GM19452 (cell line): Measurements from ENCODE around the gene SLC27A3.
A peak's percentile ranks its signal among the peaks of the same experiment; 100 is the strongest.
"Not testable (repeated sequence)": the region's sequence is repeated elsewhere in the genome, so short reads cannot be mapped to it uniquely, and the experiment has no call there.

ENCODE experiments used
- ATAC-seq: cut with Tn5 transposase; IDR thresholded peaks from one replicate; pipeline ENCODE4 v1.9.1; 2021; ENCODE audit not compliant: unreplicated experiment

The SLC27A3 gene

DNA sequence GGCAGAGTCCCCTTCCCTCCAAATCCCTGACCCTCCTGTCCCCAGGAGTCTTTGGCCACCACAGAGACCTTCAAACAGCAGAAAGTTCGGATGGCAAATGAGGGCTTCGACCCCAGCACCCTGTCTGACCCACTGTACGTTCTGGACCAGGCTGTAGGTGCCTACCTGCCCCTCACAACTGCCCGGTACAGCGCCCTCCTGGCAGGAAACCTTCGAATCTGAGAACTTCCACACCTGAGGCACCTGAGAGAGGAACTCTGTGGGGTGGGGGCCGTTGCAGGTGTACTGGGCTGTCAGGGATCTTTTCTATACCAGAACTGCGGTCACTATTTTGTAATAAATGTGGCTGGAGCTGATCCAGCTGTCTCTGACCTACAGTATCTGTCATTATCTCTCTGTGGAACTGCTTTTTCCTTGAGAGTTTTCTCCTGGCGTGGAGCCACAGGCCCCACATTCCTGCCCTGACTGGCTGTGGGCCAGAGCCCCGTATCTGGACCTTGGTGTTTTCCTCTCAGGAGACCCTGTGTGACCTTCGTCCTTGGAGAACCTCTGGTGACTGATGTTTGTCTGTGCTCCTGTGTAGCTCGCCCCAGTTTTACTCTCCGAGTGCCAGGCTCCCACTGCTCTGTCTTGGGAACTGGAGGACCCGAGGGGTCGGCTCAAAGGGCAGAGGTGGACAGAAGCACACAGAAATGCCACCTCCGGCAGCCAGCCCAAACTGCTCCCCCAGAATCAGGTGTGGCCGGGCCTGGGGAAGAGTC, 4.8 kb downstream of the SLC27A3 start:
- ATAC-seq: no peak

DNA sequence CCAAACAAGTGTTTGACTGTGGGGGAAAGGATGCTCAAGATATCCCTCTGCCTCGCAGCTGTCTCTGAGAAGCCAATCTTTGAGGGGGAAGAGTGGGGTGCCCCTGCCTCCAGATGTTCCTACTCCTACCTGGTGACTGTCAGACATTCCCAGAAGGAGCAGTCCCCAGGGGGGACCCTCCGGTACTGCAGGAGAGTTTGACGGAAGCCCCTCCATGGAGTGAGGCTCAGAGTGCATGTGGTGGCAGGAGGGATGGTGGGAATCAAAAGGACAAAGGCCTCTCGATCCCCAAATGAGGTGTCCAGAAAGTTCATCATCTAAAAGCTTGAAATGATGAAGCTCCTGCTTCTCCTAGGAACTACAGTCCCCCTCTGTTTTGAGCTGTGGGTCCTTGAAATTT, 5.3 kb downstream of the SLC27A3 start:
- ATAC-seq: no peak

DNA sequence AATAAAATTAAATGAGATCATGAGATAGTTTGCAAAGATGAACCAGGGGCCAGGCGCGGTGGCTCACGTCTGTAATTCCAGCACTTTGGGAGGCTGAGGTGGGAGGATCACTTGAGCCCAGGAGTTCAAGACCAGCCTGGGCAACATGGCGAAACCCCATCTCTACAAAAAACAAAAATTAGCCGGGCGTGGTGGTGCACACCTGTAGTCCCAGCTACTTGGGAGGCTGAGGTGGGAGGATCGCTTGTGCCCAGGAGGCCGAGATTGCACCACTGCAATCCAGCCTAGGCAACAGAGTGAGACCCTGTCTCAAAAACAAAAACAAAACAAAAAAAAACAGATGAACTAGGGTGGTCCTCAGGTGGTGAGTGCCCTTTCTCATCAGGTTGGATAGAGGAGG, 7.4 kb downstream of the SLC27A3 start:
- not testable (repeated sequence) for ATAC-seq

DNA sequence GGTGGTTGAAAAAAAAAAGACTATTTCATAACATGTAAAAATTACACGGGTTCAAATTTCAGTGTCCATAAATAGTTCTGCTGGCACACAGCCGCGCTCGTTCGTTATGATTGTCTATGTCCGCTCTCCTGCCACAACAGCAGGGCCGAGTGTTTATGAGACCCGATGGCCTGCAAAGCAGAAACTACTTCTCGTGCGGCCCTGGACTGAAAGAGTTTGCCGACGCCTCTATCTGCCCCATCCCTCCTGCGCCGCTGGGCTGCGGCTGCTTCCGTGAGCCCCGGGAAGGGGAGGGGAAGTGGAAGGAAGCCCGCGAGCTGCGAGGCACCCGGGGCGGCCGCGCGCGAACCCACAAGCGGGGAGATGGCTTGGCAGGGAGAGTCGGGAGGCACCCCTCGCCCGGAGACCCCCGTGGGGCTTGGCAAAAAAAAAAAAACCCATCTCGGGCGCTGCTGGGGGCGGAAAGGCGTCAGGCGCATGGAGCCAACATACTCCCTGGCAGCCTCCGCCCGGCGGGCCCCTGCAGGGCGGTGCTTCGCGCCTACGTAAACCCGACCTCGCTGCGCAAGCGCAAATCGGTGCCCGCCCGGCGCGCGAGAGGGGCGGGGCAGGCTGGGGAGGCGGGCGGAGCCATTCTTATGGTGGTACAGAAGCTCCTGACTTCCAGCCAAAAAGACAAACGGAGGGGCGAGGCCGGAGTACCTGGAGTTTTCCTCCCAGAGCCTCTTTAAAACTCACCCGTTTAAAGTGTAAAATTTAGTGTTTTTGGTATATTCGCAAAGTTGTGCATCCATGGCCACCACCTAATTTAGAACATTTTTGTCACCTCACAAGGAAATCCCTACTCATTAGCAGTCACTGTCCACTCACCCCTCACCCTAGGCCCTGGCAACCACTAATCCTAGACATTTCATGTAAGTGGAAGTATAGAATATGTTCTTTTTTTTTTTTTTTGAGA, 8.3 kb downstream of the SLC27A3 start:
- peak; percentile 85 for ATAC-seq

DNA sequence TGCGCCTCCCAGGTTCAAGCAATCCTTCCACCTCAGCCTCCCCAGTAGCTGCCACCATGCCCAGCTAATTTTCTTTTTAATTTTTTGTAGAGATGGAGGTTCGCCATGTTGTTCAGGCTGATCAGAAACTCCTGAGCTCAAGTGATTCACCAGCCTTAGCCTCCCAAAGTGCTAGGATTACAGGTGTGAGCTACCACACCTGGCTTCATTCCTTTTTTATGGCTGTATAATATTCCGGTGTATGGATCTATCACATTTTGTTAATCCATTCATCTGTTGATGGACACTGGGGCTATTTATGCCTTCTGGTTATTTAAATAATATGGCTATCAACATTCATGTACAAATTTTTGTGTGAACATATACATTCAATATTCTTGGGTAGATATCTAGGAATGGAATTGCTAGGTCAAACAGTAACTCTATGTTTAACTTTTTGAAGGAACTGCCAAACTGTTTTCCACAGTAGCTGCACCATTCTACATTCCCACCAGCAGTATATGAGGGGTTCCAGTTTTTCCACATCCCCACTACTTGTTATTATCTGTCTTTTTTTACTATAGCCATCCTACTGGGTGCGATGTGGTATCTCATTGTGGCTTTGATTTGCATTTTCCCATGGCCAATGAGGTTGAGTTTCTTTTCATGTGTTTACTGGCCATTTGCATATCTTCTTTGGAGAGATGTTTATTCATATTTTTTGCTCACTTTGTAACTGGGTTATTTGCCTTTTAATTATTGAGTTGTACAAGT, 11.0 kb downstream of the SLC27A3 start:
- no peak for ATAC-seq

DNA sequence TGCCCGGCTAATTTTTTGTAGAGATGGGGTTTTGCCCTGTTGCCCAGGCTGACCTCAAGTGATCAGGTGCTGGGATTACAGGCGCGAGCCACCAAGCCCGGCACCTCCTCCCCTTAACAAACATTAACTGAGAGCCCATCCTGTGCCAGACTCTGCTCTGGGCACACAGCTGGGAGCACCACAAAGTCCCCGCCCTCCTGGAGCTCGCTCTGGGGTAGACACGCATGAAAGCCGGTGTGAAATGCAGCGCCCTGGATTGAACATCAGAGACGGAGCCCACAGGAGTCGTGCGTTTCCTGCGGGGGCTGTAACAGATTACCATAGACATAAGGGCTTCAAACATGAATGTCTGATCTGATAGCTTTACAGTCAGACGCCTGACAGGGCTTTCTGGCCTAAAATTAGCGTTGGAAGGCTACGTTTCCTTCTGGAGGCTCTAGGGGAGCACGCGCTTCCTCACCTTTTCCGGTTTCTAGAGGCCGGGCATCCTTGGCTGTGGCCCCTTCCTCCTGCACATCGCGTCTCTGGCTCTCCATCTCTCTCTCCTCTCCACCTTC, 14.3 kb downstream of the SLC27A3 start:
- ATAC-seq: no peak

DNA sequence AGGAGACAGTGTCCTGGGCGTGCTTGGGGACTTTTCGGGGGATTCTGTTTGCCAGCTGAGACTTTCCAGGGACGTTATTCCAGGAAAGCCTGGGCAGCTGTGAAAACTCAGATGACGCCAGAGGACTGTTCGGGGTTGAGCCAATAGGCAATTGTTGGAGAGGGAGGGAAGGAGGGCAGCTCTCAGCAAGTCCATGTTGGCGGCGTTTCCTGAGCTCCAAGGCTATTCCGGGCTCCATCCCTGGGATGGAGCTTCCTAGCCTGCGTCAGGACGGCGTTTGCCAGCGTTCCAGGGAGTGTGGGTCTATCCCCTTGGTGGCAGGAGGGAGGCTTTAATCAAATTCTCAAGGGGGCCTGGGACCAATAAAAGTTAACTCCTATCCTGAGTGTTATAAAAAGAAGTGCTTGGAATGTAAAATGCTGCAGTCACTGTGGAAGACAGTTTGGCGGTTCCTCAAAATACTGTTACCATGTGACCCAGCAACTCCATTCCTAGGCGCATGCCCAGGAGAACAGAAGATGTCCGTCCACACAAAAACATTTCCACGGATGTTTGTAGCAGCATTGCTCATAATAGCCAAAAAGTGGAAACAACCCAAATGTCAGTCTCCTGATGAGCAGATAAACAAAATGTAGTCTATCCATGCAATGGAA, 15.2 kb downstream of the SLC27A3 start:
- peak; percentile 10 for ATAC-seq

DNA sequence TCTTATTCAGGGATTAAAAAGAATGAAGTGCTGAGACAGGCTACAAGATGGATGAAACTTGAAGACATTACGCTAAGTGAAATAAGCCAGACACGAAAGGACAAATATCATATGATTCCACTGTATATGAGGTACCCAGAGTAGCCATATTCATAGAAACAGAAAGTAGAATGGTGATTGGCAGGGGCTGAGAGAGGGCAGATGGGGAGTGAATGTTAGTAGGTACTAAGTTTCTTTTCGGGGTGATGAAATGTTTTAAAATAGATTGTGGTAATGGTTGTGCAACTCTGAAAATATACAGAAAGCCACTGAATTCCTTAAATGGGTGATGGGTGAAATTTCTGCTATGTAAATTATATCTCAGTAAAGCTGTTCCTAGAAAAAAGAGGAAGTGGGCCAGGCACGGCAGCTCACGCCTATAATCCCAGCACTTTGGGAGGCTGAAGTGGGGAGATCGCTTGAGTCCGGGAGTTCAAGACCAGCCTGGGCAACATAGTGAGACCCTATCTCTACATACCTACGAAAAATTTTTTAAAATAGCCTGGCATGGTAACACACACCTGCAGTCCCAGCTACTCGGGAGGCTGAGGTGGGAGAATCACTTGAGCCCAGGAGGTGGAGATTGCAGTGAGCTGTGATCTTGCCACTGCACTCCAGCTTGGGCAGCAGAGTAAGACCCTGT, 15.9 kb downstream of the SLC27A3 start:
- ATAC-seq: peak; percentile 84

DNA sequence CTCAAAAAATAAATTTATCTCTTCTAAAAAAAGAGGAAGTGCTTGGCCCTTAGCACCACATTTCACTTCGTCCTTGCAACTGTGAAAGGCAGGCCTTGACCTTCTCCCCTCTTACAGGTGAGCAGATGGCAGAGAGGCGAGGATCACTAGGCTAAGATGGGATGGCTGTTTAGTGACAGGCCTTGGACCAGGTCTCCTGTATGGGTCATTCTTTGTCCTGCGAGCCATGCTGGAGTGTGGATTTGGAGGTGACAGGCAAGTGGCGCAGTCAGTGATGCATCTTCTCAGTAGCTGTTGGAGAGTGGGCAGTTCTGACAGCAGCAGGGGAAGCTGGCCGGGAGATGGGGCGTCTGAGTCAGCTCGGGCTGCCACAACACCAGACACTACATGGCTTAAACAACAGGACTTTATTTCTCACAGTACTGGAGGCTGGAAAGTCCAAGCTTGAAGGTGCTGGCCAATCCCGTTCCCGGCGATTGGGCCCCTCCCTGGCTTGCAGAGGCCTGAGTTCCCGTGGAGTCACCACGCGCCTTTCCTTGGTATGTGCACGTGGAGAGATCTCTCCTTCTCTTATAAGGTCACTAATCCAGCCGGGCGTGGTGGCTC, 16.5 kb downstream of the SLC27A3 start:
- ATAC-seq: no peak

DNA sequence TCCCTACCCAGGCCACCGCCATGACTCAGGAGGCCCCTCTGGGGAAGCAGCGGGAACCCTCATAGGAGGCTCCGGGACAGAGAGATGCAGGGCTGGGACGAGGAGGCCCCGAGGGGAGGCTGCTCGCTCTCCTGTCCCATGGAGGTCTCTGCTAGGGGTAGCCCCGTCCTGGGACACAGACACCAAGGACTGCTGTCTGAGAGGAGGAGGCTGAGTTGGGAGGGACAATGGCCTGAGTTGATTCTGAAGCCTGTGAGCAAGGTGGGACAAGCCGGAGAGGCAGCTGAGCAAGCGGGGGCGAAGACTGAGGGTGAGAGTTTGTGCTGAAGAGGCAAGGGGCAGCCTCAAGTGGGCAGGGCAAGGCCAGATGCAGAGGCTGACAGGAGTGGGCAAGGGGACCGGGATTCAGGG, 17.4 kb downstream of the SLC27A3 start:
- no peak for ATAC-seq

DNA sequence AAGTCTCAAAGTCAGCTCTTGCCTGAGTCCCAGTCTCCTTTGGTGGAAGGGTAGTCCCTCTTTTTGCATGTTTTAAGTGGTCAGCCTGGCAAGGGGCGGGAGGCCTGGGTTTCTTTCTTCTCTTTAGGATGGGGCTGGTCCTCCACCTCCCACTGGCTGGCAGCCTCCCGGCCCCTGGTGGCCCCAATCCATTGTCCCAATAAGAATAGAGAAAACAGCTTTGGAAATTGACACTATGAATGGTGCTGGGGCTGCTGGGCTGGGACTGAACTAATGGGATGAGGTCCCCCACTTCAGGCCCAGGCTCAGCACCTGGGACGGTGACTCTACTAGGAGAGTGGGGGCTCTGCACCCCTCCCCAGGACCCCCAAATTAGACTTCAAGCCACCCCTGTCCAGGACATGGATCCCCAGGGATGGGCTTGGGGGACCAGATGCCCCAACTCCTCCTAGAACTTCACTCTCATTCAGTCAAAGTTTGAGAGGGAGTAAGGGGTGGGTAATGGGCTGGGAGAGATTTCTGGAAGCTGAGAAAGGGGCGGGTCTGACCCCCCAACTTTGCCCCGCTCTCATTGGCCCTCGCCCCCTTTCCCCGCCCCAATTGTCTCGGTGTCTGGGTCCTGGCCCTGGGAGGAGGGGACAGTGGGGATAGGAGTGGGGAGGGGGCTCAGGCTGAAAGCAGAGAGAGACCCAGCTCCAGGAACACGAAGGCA, 18.2 kb downstream of the SLC27A3 start:
- no peak for ATAC-seq

DNA sequence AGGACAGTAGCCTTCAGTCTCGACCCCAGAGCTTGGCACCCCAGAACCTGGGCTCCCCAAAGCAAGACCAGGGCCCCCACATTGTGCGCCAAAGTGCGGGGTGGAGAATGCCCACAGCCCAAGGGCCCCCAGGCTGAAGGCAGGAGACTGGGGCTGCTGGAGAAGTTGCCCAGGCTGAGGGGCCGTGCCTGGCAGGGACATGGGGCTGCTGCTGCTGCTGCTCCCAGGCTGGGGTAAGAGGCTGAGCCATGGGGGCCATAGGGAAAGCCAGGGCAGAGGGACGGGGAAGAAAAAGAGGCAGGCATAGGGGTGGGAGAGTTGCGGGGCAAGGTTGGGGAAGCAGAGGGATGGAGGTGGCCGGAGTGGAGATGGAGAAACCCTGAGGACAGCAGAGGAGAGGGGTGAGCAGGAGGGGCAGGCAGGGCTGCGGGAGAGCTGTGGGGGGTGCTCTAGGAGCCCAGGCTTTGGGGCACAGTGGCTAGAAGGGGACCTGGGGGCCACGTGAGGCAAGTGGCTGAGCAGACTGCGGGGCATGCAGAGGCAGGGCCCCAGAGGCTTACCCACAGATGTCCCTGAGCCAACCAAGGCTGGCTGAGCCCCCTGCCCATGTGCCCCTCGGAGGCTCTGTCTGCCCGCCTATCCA, 18.9 kb downstream of the SLC27A3 start:
- no peak for ATAC-seq

DNA sequence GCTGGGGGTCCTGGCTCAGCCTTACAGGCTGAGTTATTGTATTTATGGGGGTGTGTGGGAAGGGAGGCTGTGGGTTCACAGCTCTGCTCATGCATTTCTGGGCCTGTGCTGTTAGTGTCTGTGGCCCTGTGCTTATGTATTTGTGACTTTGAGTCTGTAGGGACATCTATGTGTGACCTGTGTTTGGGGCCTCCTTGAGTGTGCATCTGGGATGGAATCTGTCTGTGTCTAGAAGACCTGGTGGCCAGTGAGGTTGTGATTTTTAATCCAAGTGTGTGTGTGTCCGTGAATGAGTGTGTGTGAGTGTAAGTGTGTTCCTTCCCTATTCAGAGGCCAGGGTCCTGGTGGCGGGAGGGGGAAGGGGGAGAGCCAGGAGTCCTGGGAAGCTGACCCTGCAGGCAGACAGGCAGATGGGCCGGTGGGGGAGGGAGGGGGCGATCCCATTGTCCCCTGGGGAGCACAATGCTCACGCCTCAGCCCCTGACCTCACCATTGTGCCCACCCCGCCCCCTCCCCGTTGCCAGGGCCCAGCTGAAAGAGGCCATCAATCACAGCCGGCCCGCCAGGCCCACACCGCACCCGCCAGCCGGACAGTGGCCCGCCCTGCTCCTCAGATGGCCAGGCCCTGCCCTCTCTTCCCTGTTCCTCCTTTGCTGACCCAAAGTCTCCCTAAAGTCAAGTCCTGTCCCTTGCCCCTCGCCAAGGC, 19.6 kb downstream of the SLC27A3 start:
- ATAC-seq: no peak

DNA sequence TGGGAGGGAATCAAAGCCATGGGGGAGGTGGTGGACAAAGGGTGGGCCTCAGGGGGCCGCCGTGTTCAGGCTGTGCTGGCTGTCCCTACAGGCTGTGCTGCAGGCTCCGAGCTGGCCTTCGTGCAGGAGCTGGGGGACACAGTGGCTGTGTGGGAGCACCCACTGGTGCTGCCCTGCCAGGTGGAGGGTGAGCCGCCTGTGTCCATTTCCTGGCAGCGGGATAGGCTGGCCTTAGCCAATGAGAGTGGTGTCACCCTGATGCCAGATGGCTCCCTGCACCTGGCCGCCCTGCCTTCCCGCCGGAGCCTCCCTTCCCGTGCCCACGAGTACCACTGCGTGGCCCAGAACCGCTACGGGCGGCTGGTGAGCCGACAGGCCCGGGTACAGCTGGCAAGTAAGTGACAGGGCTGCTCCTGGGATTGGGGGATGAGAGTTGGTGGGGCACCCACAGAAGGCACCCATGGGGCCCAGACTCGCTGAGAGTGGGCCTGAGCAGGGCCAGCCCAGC, 20.2 kb downstream of the SLC27A3 start:
- no peak for ATAC-seq

DNA sequence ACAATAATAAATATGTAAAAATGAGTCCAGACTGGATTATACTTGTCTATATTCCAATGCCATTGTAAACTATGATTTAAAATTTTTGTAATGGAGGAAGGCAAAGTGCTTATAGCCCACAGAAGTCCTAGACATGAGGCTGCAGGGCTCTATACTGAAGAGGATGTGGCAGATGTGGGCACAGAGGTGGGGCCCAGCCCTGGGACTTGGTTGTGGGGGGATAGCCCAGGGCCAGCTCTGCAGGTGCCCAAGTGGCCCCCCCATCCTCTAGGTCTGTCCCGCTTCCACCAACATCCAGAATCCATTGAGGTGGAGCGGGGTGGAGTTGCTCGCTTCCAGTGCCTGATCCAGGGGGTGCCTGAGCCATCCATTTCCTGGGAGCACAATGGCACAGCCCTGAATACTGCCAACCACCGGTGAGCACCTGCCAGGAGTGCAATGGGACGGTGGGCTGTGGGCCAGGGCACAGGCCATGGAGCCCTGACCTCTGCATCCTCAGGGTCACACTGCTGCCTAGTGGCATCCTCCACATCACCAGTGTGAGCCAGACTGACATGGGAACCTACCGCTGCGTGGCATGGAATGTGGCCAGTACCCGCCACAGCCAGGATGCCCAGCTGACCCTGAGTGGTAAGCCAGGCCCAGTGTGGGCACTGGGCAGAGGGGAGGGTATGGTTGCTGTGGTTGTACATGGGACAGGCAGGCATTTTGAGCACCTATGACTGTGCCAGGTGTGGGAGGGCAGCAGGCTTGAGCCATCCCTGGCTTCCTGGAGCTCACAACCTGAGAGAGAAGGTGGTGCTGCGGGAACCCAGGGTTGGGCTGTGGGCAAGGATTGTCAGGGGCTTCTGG, 21.0 kb downstream of the SLC27A3 start:
- no peak for ATAC-seq

DNA sequence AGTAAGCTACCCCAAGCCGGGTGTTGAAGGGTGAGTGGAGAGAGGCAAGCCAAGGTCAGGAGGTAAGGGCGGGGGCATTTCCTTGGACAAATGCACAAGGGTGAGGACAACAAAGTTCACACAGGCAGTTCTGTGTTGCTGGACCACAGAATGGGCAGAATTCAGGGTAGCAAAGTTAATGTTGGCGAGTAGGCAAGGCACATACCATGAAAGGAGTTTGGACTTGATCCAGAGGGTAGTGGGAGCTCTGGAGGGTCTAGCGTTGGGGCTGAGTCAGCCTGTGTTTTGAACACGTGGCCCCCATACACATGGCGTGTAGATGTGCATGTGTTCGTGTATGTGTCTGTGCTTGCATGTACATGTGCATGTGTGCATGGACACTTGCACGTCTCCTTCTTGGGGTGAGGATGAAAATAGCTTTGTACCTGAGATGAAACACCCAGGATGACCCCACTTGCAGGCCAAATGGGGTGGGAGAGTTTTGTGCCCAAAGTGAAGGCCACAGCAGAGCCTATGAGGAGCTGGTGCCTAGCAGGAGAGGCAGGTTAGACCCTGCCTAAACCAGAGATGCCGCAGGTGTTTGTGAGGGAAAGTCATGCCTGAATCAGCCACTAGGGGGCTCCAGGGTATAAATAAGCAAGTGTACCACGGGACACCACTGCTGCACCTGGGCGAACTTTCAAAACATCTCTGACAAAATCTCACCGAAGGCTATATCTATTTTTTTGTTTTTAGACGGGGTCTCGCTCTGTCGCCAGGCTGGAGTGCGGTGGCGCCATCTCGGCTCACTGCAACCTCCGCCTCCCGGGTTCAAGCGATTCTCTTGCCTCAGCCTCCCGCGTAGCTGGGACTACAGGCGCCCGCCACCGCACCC, 21.8 kb downstream of the SLC27A3 start:
- peak; percentile 68 for ATAC-seq
